HepG2 (cell line): ENCODE measurements around the gene TCF25. TPM values are rescaled to one million over a fixed set of nuclear protein-coding genes. Genes with fewer than 3 reads are reported as not detected.

Experiments used
- AGO2 ChIP-seq: fragments of 200-400 bp; formaldehyde crosslinking; optimal IDR thresholded peaks from 2 replicates; pipeline ENCODE3; 2017; ENCODE audit warnings: mild to moderate bottlenecking, low read depth, low read length, moderate library complexity
- ARNTL ChIP-seq: sonication (generic); formaldehyde crosslinking; IDR thresholded peaks from 2 replicates; pipeline ENCODE4 v1.4.0; 2020; ENCODE audit warnings: mild to moderate bottlenecking, missing genetic modification reagents
- BATF2 ChIP-seq: sonication (generic); formaldehyde crosslinking; IDR thresholded peaks from 2 replicates; pipeline ENCODE4 v1.8.0; 2022; ENCODE audit warnings: mild to moderate bottlenecking, missing genetic modification reagents, moderate library complexity
- ELF4 ChIP-seq: sonication (generic); formaldehyde crosslinking; IDR thresholded peaks from 2 replicates; pipeline ENCODE4 v1.5.0; 2020; ENCODE audit warnings: missing genetic modification reagents, mild to moderate bottlenecking, moderate library complexity, borderline replicate concordance
- ISL2 ChIP-seq: sonication (generic); formaldehyde crosslinking; IDR thresholded peaks from 2 replicates; pipeline ENCODE4 v1.5.0; 2020; ENCODE audit warnings: missing genetic modification reagents
- KDM5B ChIP-seq: sonication (generic); formaldehyde crosslinking; IDR thresholded peaks from 2 replicates; pipeline ENCODE4 v1.4.0; 2020; ENCODE audit warnings: missing genetic modification reagents, mild to moderate bottlenecking, borderline replicate concordance
- MEIS2 ChIP-seq: sonication (generic); formaldehyde crosslinking; IDR thresholded peaks from 2 replicates; pipeline ENCODE4 v1.9.0; 2021; ENCODE audit warnings: mild to moderate bottlenecking, missing genetic modification reagents
- NPAS2 ChIP-seq: sonication (generic); formaldehyde crosslinking; IDR thresholded peaks from 2 replicates; pipeline ENCODE4 v1.8.0; 2022; ENCODE audit warnings: mild to moderate bottlenecking, missing genetic modification reagents, borderline replicate concordance
- POGK ChIP-seq: sonication (generic); formaldehyde crosslinking; conservative IDR thresholded peaks from 2 replicates; pipeline ENCODE4 v1.8.0; 2022; ENCODE audit warnings: mild to moderate bottlenecking, moderate library complexity, missing genetic modification reagents
- POLR2A ChIP-seq, 2 experiments: IDR thresholded peaks; 2 replicates each; pipeline ENCODE4 v1.6.1; 2011; ENCODE audit warnings: low read depth in 2 of 2, low read length in 2 of 2, mild to moderate bottlenecking in 1 of 2, moderate library complexity in 1 of 2; ENCODE audit not compliant: insufficient read depth in 1 of 2
- RFXANK ChIP-seq: IDR thresholded peaks from 2 replicates; pipeline ENCODE4 v1.6.1; 2016
- RXRB ChIP-seq: IDR thresholded peaks from 2 replicates; pipeline ENCODE4 v1.6.1; 2016; ENCODE audit warnings: borderline replicate concordance, missing genetic modification reagents, missing compliant biosample characterization
- SP140L ChIP-seq: sonication (generic); formaldehyde crosslinking; IDR thresholded peaks from 2 replicates; pipeline ENCODE4 v1.4.0; 2020; ENCODE audit warnings: missing genetic modification reagents, borderline replicate concordance
- TCF7 ChIP-seq: sonication (generic); IDR thresholded peaks from 2 replicates; pipeline ENCODE4 v1.6.1; 2016; ENCODE audit warnings: antibody characterized with exemption, low read depth
- TFDP1 ChIP-seq: IDR thresholded peaks from 2 replicates; pipeline ENCODE4 v1.6.1; 2016; ENCODE audit warnings: missing compliant biosample characterization, missing genetic modification reagents, borderline replicate concordance
- ZBTB14 ChIP-seq: sonication (generic); formaldehyde crosslinking; IDR thresholded peaks from 2 replicates; pipeline ENCODE4 v1.4.0; 2020; ENCODE audit warnings: missing genetic modification reagents
- ZFP91 ChIP-seq: sonication (generic); formaldehyde crosslinking; IDR thresholded peaks from 2 replicates; pipeline ENCODE4 v1.9.0; 2022; ENCODE audit warnings: missing genetic modification reagents, mild to moderate bottlenecking, borderline replicate concordance
- ZNF10 ChIP-seq: sonication (generic); formaldehyde crosslinking; IDR thresholded peaks from 2 replicates; pipeline ENCODE4 v1.4.0; 2020; ENCODE audit warnings: mild to moderate bottlenecking, low read depth, missing genetic modification reagents, borderline replicate concordance
- ZNF337 ChIP-seq: sonication (generic); formaldehyde crosslinking; IDR thresholded peaks from 2 replicates; pipeline ENCODE4 v1.5.1; 2020; ENCODE audit warnings: missing genetic modification reagents, low read depth, mild to moderate bottlenecking, borderline replicate concordance
- ZNF652 ChIP-seq: IDR thresholded peaks from 2 replicates; pipeline ENCODE4 v1.6.1; 2016; ENCODE audit warnings: low read depth, borderline replicate concordance
- ZNF691 ChIP-seq: sonication (generic); formaldehyde crosslinking; IDR thresholded peaks from 2 replicates; pipeline ENCODE4 v1.4.0; 2020; ENCODE audit warnings: missing genetic modification reagents, low read depth, mild to moderate bottlenecking, borderline replicate concordance
- ZNF883 ChIP-seq: sonication (generic); formaldehyde crosslinking; IDR thresholded peaks from 2 replicates; pipeline ENCODE4 v1.5.1; 2020; ENCODE audit warnings: mild to moderate bottlenecking, missing genetic modification reagents; ENCODE audit errors: not compliant biosample characterization
- polyA plus RNA-seq, 8 experiments: library from polyadenylated mRNA; depleted of rRNA in 3 of 8; stranded (reverse) in 7 of 8; unstranded in 1 of 8; fragments of >200 nt; fragmentation: Illumina TruSeq in 4 of 8; extraction: Trizol in 4 of 8; gene quantifications; 2 replicates each; pipeline versions ENCODE4 v1.2.1 to v1.2.3, GENCODE V29; 2011 to 2016; ENCODE audit warnings: low read depth in 4 of 8, missing spikeins in 1 of 8, mixed read lengths in 1 of 8; ENCODE audit not compliant: insufficient read depth in 1 of 8
- total RNA-seq, 5 experiments: library from RNA; depleted of rRNA; stranded (reverse); fragments of >200 nt; fragmentation: Illumina TruSeq; extraction: Trizol; gene quantifications; 2 replicates each; pipeline ENCODE4 v1.2.3, GENCODE V29; 2016; ENCODE audit warnings: low read depth in 1 of 5

TCF25 gene
- total and polyA plus RNA-seq, 2 of the 13 experiments (the other 11 are each of a cell fraction or from before 2014, with no cell fraction given): 138 to 206 TPM

GRCh38 chr16:89827383-89828198, 45.8 kb upstream of the TCF25 start (continued):
- TF ChIP-seq TFDP1 (CRISPR knock-in tag) (0 out of 2 replicates have a peak, but pooled peaks have one; percentile 40), ZNF691 (CRISPR knock-in tag) (no peak), TCF7 (no peak), ZBTB14 (no peak), AGO2 (peak; percentile 98), ELF4 (CRISPR knock-in tag) (no peak), MEIS2 (no peak; the same call in 1 of the 2 replicates), RXRB (CRISPR knock-in tag) (peak; percentile 28; the same call in 1 of the 2 replicates), ARNTL (peak; percentile 52; the same call in 1 of the 2 replicates), NPAS2 (CRISPR knock-in tag) (no peak), ZNF10 (CRISPR knock-in tag) (no peak), SP140L (CRISPR knock-in tag) (no peak), ZNF883 (peak; percentile 15), POLR2A (IDR thresholded peaks at IDR 0.05; ENCODE audit: insufficient read depth in 1 of 2, low read depth in 2 of 2, low read length in 2 of 2) (peak; percentile 61 to 83), ZNF652 (CRISPR knock-in tag) (no peak), ZFP91 (CRISPR knock-in tag) (peak; percentile 47; the same call in 1 of the 2 replicates), POGK (CRISPR knock-in tag) (no peak; the same call in 1 of the 2 replicates), ZNF337 (no peak), ISL2 (no peak), RFXANK (CRISPR knock-in tag) (no peak), BATF2 (no peak), KDM5B (CRISPR knock-in tag) (peak; percentile 76; the same call in 1 of the 2 replicates)
